Activated CD4-positive, alpha-beta T cell treated with anti-CD3 and anti-CD28 coated beads, Interleukin-2, amount 50 U/mL, for 4 hours (primary cell): Measurements from ENCODE around the gene SDK2.

Source experiments
- DNase-seq, 2 experiments: peaks; one replicate each; pipeline ENCODE4 v3.0.0-alpha.2; 2020

The SDK2 gene

GRCh38 chr17:73528679-73529078 lies 115.6 kb downstream of the SDK2 start:
- no peak for DNase-seq

- no peak for DNase-seq
Observed at GRCh38 chr17:73526952-73527351, 117.3 kb downstream of the SDK2 start.

DNA sequence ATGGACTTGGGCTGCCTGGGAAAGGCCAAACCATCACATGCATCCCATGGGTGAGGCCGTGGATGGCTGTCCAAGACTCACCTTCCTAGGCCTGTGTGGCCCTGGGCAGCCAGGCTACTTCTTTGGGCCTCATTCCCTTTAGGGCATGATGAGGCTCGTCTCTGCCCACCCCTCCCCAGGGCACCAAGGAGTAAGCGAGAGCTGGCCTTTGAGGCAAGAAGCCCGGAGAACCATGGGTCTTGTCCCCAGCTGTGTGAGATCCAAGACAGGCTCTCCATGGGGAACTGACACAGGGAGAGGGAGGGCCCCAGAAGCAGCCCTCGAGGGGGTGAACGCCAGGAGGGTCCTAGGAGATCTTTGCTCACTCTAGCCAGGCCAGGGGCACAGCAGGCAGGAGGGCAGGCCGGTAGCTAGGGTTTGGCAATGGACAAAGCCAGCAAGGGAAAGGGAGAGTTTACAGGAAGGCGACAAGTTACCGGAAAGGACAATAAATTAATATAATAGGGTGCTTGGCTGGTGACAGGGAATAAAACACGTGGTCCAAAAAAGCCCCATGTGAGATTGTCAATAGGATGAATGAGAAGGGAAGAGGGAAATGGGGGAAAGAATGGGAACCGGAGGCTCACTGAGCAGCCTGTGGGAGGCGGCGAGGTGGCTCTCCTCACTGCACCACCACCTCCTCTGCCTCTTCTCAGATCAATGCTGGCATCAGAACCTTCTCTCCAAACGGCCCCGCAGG lies 119.1 kb downstream of the SDK2 start:
- no peak for DNase-seq

GRCh38 chr17:73522696-73523095 lies 121.5 kb downstream of the SDK2 start:
- DNase-seq: no peak

DNA sequence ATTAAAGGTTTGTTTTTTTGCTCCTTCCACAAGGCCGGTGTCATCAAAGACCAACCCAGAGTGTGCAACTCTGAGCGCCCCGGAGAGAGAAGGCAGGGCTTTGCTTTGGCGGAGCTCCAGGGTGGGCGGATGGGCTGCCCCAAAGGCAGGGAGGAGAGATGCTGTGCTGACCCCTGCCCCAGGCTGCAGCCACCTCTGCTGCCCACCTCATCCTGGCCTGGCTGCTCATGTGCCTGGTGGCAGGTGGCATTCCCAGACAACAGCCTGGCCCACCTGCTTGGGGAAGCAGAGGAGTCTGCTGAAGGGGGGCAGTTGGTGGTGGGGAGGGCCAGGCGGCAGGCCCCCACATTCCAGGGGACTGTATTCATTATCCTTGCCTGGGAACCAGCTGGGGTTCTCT lies 122.1 kb downstream of the SDK2 start:
- DNase-seq: no peak

DNA sequence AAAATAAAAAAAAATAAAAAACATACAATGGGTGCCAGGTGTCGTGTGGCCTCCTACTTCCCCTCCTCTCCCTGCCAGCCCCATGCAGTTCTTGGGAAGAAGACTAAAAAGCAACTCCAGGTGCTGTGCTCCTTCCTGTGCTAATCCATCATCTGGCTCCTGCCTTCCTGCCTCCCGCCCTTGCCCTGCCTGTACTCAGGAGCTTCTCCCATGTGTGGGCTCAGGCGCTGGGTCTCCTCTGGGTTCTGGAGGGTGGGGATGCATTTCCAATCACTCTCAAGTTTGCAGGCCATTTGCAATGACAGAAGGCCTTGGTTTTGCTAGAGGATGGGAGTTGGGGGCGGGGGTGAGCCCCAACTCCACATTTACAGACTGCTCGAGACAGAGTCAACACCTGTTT lies 122.9 kb downstream of the SDK2 start:
- no peak for DNase-seq

DNA sequence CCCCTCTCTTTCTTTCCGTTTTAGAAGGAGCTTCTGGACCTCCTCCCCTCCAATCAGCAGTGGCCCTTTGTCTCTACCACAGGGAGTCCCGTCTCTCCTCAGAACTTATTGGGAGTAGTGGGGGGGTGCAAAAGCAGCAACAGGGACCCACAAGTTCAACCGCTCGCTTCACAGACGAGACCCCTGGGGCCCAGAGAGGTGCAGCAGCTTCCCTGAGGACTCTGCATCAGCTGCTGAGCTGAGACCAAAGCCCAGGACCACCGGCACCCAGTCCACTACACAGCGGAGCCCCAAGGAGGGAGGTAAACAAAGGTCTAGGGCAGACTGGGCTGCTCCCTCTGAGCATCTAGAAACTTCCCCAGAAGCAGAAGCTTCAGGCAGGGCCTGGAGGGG lies 123.9 kb downstream of the SDK2 start:
- no peak for DNase-seq

DNA sequence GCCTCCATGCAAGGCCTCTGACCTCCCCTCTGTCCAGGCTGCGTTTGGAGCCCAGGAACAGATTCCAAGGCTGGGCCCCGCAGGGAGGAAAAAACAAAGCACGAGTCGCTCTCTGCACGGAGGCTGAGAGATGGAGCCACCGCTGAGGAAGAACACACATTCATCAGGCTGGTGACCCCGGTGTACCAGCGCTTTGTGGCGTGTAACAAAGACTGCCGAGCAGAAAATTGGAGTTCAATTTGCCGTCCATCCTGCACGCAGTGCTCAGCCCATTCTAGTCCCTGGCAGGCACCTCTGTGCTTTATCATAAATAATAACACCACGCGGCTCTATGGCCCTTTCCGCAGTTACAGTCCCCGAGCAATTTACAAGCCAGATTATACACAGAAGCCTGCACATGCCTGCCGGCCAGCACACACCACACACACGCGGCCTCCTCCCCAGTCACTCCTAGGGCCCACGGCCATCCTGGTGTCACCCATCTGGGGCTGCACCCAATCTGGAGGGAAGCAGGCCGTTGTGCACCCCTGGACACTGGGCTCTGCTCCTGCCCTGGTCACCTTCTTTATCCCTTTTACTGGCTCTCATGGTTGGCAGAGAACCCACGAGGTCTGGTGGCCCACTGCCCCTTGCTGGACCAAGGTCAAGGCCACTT lies 124.4 kb downstream of the SDK2 start:
- no peak for DNase-seq

DNA sequence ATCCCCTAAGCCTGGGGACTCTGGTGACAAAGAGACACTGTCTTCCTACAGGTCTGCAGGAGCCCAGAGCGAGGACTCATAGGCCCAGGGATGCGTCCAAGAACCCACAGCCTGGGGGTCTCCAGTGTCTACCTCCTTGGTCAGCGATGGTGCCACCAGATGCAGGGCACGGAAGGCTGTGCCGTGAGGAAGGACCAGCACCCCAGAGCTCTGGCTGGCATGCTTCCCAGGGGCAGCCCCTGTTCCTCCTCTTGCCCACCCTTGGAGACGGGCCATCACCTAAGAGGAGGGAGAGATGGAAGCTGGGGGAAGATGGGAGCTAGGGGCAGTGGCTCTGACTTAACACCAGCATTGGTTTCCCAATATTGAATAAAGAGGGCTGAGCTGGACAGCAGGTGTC lies 125.2 kb downstream of the SDK2 start:
- no peak for DNase-seq

DNA sequence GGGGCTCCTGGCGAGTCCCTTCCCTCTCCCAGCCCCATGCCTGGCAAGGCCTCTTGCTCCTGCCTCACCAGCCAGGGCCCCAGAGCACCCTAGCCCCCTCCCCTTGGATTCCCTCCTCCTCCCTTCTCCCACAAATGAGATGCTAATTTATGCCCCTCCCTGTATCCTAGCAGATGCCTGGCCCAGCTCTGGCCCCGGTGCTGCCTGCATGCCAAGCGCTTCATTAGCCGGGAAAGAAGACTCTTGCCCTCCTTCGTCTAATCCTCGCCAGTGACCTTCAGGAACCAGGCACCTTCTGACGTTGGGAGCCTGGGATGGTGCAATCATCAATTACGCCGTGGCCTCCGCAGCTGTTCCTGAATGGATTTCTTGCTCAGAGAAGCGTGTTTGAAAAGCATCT lies 127.8 kb downstream of the SDK2 start:
- no peak for DNase-seq

DNA sequence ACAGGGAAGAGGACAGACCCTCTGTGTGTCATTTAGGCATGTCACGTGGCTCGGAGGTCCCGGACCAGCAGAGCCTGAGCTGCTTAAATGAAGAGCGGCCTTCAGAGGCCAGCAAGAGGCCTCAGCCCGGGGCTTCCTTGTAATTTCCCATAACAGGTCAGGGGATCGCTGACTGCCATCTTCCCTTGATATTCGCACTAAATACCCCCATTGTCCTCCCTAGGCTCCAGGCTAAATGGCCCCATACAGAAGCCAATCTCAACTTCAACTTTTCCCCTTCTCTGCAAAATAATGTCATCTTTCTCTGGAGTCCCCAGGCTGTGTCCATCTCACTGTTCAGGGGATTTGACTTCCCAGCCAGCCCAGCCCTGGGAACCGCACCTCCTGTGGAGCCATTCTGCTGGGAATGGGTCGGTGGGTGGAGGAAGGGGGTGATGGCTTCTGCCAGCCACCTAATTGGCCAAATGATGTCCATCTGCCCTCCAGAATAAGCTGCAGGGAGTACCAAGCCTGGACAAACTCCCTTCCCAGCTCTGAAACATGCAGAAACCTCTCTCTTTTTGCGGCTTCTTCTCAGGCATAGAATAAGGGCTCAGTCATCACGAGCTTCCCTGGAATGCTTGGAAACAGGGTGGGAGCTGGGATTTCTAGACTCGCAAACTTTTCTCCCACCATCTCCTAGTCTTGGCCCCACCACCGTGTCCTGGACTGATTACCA lies 129.9 kb downstream of the SDK2 start:
- no peak for DNase-seq

- no peak for DNase-seq
Observed at GRCh38 chr17:73513426-73513825, 130.8 kb downstream of the SDK2 start.

DNA sequence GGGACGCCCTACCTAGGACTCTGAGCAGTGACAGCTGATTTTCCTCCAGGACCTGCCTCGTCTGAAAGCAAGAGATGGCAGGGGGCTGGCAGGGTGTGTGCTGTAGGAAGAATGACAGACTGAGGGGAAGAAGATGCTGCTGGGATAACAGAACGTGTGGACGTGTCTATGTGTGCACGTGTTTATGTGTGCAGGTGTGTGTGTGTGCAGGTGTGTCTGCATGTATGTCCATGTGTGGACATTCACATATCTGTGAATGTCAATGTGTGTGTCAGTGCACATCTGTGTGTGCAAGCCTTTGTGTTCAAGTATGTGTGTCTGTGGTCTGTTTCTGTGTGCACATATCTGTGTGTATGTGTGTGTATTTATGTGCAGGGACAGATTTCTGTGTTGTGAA lies 132.5 kb downstream of the SDK2 start:
- DNase-seq: no peak

GRCh38 chr17:73510981-73511718 lies 133.1 kb downstream of the SDK2 start:
- no peak for DNase-seq

- no peak for DNase-seq
Observed at GRCh38 chr17:73508931-73509605, 135.2 kb downstream of the SDK2 start.

- no peak for DNase-seq
Observed at GRCh38 chr17:73508057-73508930, 136.0 kb downstream of the SDK2 start.

DNA sequence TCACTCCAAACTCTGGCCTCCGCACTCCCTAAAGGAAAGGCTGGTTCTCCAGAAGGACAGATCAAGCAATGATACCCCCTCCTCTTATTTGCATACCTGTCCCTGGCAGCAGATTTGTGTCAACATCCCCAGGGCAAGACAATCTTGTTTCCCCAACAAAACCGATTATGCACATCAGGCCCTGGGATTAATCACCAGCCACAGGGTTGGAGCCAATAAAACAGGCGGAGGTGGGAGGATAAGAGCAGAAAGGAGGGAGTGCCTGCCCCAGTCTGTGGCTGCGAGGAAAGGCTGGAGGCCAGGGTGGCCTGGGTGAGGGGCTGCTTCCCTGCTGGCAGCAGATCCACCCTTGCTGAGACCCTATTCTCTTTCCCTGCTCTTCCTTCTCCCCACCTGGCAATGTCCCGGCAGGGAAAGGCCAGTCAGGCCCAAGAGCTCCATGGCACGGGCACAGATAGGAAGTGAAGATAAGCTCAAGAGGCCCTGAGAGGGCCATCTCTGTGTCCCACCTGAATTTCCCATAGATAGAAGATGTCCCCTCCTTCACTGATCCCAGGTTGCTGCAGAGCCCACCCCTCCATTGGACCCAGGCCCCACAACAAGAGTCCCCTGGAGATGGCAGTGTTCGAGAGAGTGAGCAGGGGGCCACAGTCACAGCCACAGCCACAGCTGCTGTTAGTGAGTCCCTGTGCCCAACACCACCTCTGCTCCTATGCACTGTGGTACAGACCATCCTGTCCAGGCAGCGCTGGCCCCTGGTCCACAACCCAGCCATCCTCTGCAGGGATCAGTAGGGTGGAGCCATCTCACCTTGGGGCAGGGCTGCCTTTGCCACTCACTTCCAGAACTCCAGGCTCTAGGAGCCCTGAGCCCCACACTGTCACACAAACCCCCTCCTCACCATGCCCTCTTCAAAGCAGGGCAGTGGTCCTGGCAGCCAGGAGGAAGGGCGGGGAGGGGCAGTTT lies 137.5 kb downstream of the SDK2 start:
- no peak for DNase-seq

DNA sequence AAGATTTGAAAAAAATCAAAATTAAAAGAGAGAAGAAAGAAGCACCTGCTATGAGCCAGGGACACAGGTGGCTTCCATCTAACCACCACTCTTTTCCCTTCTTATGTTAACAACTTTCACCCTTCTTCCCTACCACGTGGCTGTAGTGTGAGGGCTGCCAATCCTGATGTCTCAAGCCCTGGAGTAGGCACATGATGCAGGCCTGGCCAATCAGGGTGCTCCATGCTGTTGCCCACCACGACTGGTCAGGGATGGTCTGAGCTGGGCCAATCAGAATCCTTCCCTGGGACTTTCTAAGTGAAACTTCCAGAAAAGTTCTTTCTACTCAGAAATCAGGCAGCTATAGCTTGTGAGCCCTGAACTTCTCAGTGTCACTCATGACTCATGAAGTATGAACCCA lies 140.7 kb downstream of the SDK2 start:
- DNase-seq: no peak

GRCh38 chr17:73500414-73500999 lies 143.7 kb downstream of the SDK2 start:
- DNase-seq: no peak

- no peak for DNase-seq
Observed at GRCh38 chr17:73498886-73499554, 145.2 kb downstream of the SDK2 start.
